Measurements from ENCODE around the gene SSTR3. TPM values are rescaled to one million over a fixed set of nuclear protein-coding genes. Genes with fewer than 3 reads are reported as not detected.
"Not testable (repeated sequence)": the region's sequence is repeated elsewhere in the genome, so short reads cannot be mapped to it uniquely, and the experiment has no call there.

SSTR3 gene
- polyA plus RNA-seq, 3 donors = 0.79 to 1.2 (median 0.83) TPM

- no peak for DNase-seq (ENCODE audit: low read depth in 3 of 3, low spot score in 2 of 3)
These were observed 1.1 kb upstream of the SSTR3 start for GRCh38 chr22:37213218-37213855.

GRCh38 chr22:37211866-37212173, 457 bp downstream of the SSTR3 start:
- no peak for DNase-seq (ENCODE audit: low read depth in 3 of 3, low spot score in 2 of 3)

GRCh38 chr22:37211075-37211865, 1.0 kb downstream of the SSTR3 start:
- DNase-seq (ENCODE audit: low read depth in 3 of 3, low spot score in 2 of 3) = no peak

- DNase-seq (ENCODE audit: low read depth in 3 of 3, low spot score in 2 of 3) = no peak
These were observed 2.1 kb downstream of the SSTR3 start for GRCh38 chr22:37210041-37210803.

GRCh38 chr22:37209140-37209845, 3.0 kb downstream of the SSTR3 start:
- no peak for DNase-seq (ENCODE audit: low read depth in 3 of 3, low spot score in 2 of 3)

- DNase-seq (ENCODE audit: low read depth in 3 of 3, low spot score in 2 of 3) = no peak
These were observed 3.7 kb downstream of the SSTR3 start for GRCh38 chr22:37208401-37209139.

- no peak for DNase-seq (ENCODE audit: low read depth in 3 of 3, low spot score in 2 of 3)
These were observed 4.3 kb downstream of the SSTR3 start for GRCh38 chr22:37207981-37208380.

GRCh38 chr22:37206841-37207821, 5.1 kb downstream of the SSTR3 start:
- DNase-seq (ENCODE audit: low read depth in 3 of 3, low spot score in 2 of 3) = no peak

- no peak for DNase-seq (ENCODE audit: low read depth in 3 of 3, low spot score in 2 of 3)
These were observed 6.0 kb downstream of the SSTR3 start for GRCh38 chr22:37206118-37206840.

- DNase-seq (ENCODE audit: low read depth in 3 of 3, low spot score in 2 of 3) = no peak
These were observed 7.2 kb downstream of the SSTR3 start for GRCh38 chr22:37205046-37205445.

GRCh38 chr22:37204045-37204655, 8.1 kb downstream of the SSTR3 start:
- no peak for DNase-seq (ENCODE audit: low read depth in 3 of 3, low spot score in 2 of 3)

GRCh38 chr22:37203354-37204044, 8.8 kb downstream of the SSTR3 start:
- no peak for DNase-seq (ENCODE audit: low read depth in 3 of 3, low spot score in 2 of 3)

- no peak for DNase-seq (ENCODE audit: low read depth in 3 of 3, low spot score in 2 of 3)
These were observed 9.6 kb downstream of the SSTR3 start for GRCh38 chr22:37202716-37203115.

- no peak for DNase-seq (ENCODE audit: low read depth in 3 of 3, low spot score in 2 of 3)
These were observed 10.2 kb downstream of the SSTR3 start for GRCh38 chr22:37202001-37202555.

- not testable (repeated sequence) for DNase-seq (ENCODE audit: low read depth in 3 of 3, low spot score in 2 of 3)
These were observed 10.8 kb downstream of the SSTR3 start for GRCh38 chr22:37201443-37201820.

GRCh38 chr22:37199760-37200108, 12.5 kb downstream of the SSTR3 start:
- DNase-seq (ENCODE audit: low read depth in 3 of 3, low spot score in 2 of 3) = no peak

GRCh38 chr22:37199103-37199759, 13.0 kb downstream of the SSTR3 start:
- DNase-seq (ENCODE audit: low read depth in 3 of 3, low spot score in 2 of 3) = peak; percentile 96 to 98 (median 96)

Measured in right renal cortex interstitium (tissue), 3 donors.